Stomach smooth muscle (tissue), 2 donors: ENCODE data around the gene CGB1.
"Not testable (repeated sequence)": the region's sequence is repeated elsewhere in the genome, so short reads cannot be mapped to it uniquely, and the experiment has no call there.

Experiments used
- H3K27ac ChIP-seq: one replicate; pipeline ENCODE4 v1.7.0; 2013; ENCODE audit warnings: mild to moderate bottlenecking, low read length, inconsistent platforms
- H3K27me3 ChIP-seq, 2 donors: one replicate each; pipeline ENCODE4 v1.7.0; 2013; ENCODE audit warnings: low read length in 2 of 2; ENCODE audit not compliant: insufficient read depth in 2 of 2, control insufficient read depth in 1 of 2
- H3K36me3 ChIP-seq, 2 donors: one replicate each; pipeline ENCODE4 v1.7.0; 2013; ENCODE audit warnings: low read length in 2 of 2; ENCODE audit not compliant: control insufficient read depth in 2 of 2, insufficient read depth in 2 of 2
- H3K4me1 ChIP-seq: one replicate; pipeline ENCODE4 v1.7.0; 2013; ENCODE audit warnings: low read length; ENCODE audit not compliant: control insufficient read depth, insufficient read depth
- H3K4me3 ChIP-seq, 2 donors: one replicate each; pipeline ENCODE4 v1.7.0; 2013; ENCODE audit warnings: low read length in 2 of 2
- H3K9ac ChIP-seq, 2 donors: one replicate each; pipeline ENCODE4 v1.7.0; 2013; ENCODE audit warnings: low read length in 2 of 2, mild to moderate bottlenecking in 1 of 2
- H3K9me3 ChIP-seq, 2 donors: one replicate each; pipeline ENCODE4 v1.7.0; 2013; ENCODE audit warnings: low read length in 2 of 2; ENCODE audit not compliant: control insufficient read depth in 2 of 2
- donor health status: healthy.
- donor health status: Pancreatic carcinoma.

The CGB1 gene

DNA sequence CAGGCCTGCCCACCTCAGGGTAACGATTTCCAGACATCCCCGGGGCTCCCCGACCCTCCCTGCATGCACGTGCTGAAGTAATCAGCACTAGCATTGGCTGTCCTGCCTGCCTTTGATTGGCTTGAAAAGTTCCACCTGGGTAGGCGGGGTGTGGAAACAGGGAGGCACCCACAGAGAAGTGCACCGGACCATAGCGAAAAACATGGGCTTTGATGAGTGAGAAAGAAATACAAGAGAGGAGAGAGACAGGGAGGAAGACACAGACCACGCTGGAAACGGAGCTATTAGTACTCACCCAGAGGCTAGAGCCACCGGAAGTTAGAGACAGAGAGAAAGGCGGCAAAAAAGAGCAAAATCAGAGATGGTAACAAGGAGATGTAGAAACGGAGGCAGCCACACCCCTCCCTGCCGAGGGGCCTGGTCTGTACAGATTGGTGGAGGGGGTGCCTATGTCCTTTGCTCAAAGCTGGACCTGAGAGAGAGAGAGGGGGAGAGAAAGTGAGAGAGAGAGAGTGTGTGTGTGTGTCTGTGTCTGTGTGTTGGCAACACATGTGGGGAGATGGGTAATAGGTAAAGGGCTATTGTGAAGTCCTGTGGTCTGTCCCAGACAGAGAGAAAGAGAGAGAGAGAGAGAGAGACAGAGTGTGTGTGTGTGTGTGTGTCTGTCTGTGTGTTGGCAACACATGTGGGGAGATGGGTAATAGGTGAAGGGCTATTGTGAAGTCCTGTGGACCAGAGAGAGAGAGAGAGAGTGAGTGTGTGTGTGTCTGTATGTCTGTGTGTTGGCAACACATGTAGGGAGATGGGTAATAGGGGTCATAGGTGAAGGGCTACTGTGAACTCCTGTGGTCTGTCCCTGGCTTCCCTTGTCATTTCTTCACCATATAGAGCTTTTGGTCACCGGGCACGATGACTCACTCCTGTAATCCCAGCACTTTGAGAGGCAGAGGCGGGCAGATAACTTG lies 15.5 kb downstream of the CGB1 start:
- Histone ChIP-seq H3K27me3 (peaks cover 6 to 24% of the 10 kb centered on the region in 2 donors), H3K4me3 (no peak overlapping the region), H3K27ac (no peak overlapping the region), H3K9ac (no peak overlapping the region), H3K36me3 (no peaks in the 10 kb centered on the region), H3K9me3 (no peaks in the 10 kb centered on the region), H3K4me1 (peaks cover 14% of the 10 kb centered on the region)

DNA sequence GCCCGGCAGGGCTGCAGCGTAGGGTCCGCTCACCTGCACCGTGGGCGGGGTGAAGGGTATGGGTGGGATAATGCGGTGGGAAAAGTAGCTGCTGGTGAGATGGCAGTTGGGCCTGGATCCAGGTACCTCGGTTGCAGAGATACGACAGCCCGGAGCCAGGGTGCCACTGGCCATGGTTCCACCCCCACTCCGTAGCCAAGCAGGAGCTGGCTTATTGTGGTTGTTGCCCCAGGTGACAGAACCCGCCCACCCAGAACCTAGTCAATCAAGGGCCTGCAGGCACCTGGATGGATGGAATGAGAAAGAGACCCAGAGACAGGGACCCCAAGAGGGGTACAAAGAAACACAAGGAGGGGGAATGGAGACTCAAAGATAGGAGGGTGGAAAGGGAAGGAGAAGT lies 16.4 kb downstream of the CGB1 start:
- H3K4me3 ChIP-seq = no peak overlapping the region
- no peaks in the 10 kb centered on the region for H3K9me3 ChIP-seq
- H3K36me3 ChIP-seq = peaks cover 0 to 5% of the 10 kb centered on the region in 2 donors
- peaks cover 6 to 24% of the 10 kb centered on the region in 2 donors for H3K27me3 ChIP-seq
- no peak overlapping the region for H3K9ac ChIP-seq
- no peak overlapping the region for H3K27ac ChIP-seq
- H3K4me1 ChIP-seq = peaks cover 14% of the 10 kb centered on the region

DNA sequence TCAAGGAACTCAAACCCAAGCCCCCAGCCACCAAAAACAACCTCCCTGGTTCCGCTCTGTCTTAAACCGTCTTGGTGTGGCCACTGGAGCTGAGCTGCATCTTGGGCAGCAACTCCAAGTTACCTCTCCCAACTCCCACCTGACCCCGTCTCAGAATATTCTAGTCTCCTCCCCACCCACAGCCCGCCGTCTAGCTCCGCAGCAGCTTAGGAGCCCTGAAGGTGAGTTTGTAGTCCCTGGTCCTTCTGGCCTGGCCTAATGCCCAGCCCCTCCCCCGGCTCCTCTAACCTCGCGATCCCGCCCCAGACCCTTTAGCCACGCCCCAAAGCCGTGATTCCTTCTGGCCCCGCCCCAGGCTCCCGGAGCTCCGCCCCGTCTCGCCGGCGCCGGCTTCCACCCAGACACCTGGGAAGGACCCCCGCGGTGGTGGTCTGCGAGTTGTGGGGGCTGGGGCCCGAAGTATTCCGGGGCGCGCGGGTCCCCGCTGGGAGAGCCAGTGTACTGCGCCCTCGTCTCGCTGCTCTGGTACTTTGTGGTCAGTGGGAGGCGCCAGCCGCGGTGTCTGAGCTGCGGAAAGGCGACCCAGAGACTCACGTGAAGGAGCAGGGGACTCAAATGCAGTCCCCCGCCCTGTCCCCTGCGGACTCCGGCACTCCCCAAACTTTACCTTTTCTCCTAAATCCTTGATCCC lies 17.3 kb downstream of the CGB1 start:
- Histone ChIP-seq H3K4me1 (peaks cover 14% of the 10 kb centered on the region), H3K9ac (no peak overlapping the region), H3K27me3 (peaks cover 6 to 24% of the 10 kb centered on the region in 2 donors), H3K4me3 (peak overlapping the region in 1 of 2 donors; percentile 71), H3K9me3 (no peaks in the 10 kb centered on the region), H3K36me3 (peaks cover 0 to 9% of the 10 kb centered on the region in 2 donors), H3K27ac (no peak overlapping the region)

DNA sequence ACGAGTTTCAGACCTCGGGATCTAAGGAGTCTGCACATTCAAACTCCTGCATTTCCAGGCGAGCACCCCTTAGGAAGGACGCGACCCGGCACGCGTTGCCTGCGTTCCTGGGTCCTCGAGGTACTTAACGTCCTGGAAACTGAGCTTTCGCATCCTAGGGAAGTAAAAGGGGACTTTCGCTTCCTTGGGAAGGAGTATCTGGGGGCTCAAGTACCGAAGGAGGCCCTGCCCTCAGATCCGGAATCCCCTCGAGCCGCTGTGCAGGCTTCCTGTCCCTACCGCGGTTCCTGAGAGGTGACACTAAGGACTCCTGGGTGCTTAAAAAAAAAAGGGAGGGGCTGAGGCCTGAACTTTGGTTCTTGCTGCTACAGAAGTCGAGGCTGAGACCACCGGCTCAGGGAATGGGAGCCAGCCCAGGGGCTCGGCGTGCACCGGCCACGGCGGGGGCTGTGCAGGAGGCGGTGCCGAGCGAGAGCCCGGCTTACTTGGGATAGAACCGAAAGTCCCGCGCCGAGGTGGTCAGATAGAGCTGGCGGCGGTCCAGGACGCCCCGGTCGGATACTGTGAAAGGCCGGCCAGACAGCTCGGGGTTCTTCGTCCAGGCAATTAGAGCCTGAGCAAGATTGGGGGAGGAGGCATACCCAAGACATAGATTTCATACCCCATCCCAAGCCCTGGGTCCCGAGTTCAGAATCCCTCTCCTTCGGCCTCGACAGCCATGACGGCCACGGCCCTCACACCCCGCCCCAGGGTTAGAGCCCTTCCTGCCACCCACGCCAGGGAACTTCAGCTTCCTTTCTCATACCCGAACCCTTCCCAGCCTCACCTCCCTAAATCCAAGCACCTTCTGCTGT lies 18.1 kb downstream of the CGB1 start:
- Histone ChIP-seq H3K4me1 (peaks cover 14% of the 10 kb centered on the region), H3K36me3 (peaks cover 0 to 12% of the 10 kb centered on the region in 2 donors), H3K27me3 (peaks cover 6 to 24% of the 10 kb centered on the region in 2 donors), H3K9ac (peak overlapping the region in 1 of 2 donors; percentile 17), H3K4me3 (peak overlapping the region; percentile 38 to 71)
- H3K27ac ChIP-seq, H3K9me3 ChIP-seq: not testable (repeated sequence)

DNA sequence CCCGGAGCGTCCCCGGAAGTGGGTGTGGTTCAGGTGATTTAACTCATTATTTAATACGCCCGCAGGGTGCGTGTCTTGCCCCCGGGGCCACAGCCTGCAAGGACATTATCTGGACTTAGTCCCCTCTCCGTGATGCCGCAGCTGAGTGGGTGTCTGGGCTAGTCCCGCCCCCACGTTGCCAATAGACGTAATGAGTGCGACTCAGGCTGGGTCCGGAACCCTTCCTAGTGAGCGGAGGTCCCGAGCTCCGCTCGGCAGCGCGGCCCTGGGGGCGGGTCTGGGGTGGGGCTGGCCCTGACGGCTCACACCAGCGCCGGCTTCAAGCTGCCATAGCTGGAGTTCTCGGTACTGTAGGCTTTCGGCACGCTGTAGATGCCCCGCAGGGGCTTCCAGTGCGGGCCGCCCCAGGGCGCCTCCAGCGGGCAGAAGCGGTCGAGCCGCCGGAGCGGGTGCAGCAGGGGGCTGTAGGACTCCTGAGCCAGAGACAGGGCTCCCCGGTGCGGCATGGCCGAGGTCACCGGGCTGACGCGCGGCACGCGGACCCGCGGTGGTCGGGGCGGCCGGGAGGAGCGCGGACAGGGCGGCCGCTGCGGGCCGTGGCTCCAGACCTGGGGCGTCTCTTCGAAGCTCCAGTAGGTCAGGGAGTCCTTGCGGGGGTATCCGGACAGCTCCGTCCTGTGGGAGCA lies 18.9 kb downstream of the CGB1 start:
- H3K9ac ChIP-seq = peak overlapping the region in 1 of 2 donors; percentile 17

DNA sequence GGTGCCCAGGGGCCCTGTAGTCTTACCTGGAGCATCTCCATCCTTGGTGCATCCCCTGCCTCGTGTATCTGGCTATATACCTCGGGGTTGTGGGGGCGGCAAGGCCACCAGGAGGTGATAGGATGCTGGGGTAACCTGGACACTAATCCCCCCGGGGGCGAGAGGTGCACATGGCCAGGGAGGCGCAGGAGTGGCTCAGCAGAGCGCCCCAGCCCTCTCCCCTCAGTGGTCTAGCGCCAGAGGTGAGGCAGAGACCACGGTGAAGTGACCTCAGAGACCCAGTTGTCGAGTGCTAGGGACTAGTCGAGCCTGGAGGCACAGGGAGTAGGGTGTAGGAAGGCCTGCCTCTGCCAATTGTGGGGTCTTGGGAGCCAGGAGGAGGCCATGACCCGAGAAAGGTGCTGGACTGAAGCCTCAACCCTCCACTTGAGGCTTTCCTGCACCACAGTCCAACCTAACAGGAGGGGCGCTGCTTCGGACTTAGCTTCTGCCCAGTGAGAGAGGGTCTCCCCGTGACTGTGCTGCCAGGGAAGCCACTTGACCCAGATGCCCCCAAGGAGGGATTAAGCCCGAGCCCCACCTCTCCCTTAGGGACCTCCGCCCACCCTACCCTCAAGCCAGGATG lies 19.5 kb downstream of the CGB1 start, which contains the start of gene LHB:
LHB (minus strand) TSS at position 51 of the 625 bp plus-strand sequence; CDS start at position 41, 10 bp downstream.
- Histone ChIP-seq H3K9ac (no peak within 1 kb of the TSS), H3K36me3 (peaks cover 0 to 12% of the 10 kb centered on the region in 2 donors), H3K4me1 (peaks cover 14% of the 10 kb centered on the region), H3K27me3 (peaks cover 6 to 24% of the 10 kb centered on the region in 2 donors), H3K4me3 (peak within 1 kb of the TSS; percentile 38 to 71), H3K9me3 (no peaks in the 10 kb centered on the region), H3K27ac (no peak within 1 kb of the TSS)

More for the DNA sequence above, 18.9 kb downstream of the CGB1 start:
- Histone ChIP-seq H3K27ac (no peak overlapping the region), H3K36me3 (peaks cover 0 to 12% of the 10 kb centered on the region in 2 donors), H3K4me1 (peaks cover 14% of the 10 kb centered on the region), H3K9me3 (no peaks in the 10 kb centered on the region), H3K27me3 (peaks cover 6 to 24% of the 10 kb centered on the region in 2 donors), H3K4me3 (peak overlapping the region; percentile 38 to 71)

DNA sequence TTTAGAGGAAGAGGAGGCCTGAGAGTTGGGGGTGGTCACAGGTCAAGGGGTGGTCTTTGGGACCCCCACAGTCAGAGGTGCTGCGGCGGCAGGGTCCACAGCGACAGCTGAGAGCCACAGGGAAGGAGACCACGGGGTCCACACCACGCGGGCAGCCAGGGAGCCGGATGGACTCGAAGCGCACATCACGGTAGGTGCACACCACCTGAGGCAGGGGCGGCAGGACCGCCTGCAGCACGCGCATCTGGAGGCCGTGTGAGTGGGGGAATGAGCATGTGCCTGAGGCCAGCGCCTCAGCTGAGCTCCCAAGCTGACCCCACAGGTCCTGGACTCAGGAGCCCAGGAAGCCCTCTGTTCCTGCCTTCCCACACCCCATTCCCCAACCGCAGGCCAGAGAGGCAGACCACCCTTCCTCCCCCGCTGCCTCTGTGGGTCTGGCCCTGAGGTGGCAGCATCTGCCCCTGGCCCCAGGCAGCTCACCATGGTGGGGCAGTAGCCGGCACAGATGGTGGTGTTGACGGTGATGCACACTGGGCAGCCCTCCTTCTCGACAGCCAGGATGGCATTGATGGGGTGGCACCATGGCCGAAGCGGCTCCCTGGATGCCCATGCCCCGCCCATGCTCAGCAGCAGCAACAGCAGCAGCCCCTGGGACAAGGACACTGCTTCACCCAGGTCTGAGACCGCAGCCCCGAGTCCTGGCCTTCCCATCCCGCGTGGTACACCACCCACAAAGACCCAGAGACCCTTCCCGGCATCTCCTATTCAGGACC lies 20.4 kb downstream of the CGB1 start:
- no peak overlapping the region for H3K9ac ChIP-seq
- no peak overlapping the region for H3K27ac ChIP-seq
- H3K27me3 ChIP-seq = peaks cover 6 to 24% of the 10 kb centered on the region in 2 donors
- peaks cover 7 to 14% of the 10 kb centered on the region in 2 donors for H3K36me3 ChIP-seq
- H3K4me3 ChIP-seq = no peak overlapping the region
- no peaks in the 10 kb centered on the region for H3K9me3 ChIP-seq
- H3K4me1 ChIP-seq = peaks cover 14% of the 10 kb centered on the region

DNA sequence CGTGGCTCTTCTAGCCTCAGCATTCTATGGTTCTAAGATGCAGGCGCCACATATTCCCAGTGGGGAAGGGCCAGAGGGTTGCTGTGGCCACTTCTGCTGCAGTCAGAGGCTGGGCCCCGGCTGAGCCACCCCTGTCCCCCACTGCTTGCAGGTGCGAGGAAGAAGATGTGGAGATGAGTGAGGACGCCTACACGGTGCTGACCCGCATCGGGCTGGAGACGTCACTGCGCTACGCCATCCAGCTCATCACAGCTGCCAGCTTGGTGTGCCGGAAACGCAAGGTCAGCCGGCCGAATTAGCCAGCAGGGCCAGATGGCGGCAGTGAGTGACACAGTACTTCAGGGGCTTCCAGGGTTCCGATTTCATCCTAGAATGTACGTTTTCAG lies 21.8 kb downstream of the CGB1 start:
- no peak overlapping the region for H3K9ac ChIP-seq
- peaks cover 14% of the 10 kb centered on the region for H3K4me1 ChIP-seq
- peaks cover 0 to 18% of the 10 kb centered on the region in 2 donors for H3K27me3 ChIP-seq
- no peak overlapping the region for H3K27ac ChIP-seq
- H3K9me3 ChIP-seq = no peaks in the 10 kb centered on the region
- H3K36me3 ChIP-seq = peaks cover 20% of the 10 kb centered on the region in 2 donors
- H3K4me3 ChIP-seq = no peak overlapping the region
